Transverse colon (tissue), 4 donors: ENCODE results near the gene GNAL. TPM values are rescaled to one million over a fixed set of nuclear protein-coding genes. Genes with fewer than 3 reads are reported as not detected.

Source experiments
- DNase-seq: peaks from one replicate; pipeline ENCODE4 v3.0.0-alpha.2; 2019
- H3K27ac ChIP-seq, 4 donors: fragments of 200-600 bp; sonication (generic); 2 replicates each; pipeline ENCODE4 v1.5.1; 2016 to 2018; ENCODE audit warnings: inconsistent platforms in 4 of 4
- H3K27me3 ChIP-seq: fragments of 200-600 bp; sonication (generic); 2 replicates; pipeline ENCODE4 v1.5.1; 2017; ENCODE audit warnings: inconsistent platforms
- H3K36me3 ChIP-seq, 4 donors: fragments of 200-600 bp; sonication (generic); 2 replicates each; pipeline ENCODE4 v1.5.1; 2017 to 2019; ENCODE audit warnings: inconsistent platforms in 4 of 4
- H3K4me1 ChIP-seq, 4 donors: fragments of 200-600 bp; sonication (generic); 2 replicates each; pipeline ENCODE4 v1.5.1; 2017 to 2020; ENCODE audit warnings: inconsistent platforms in 4 of 4
- H3K4me3 ChIP-seq, 4 donors: fragments of 200-600 bp; sonication (generic); 1 replicate in 1 of 4; 2 replicates in 3 of 4; pipeline versions ENCODE4 v1.5.1 to v1.6.1; 2017 to 2019; ENCODE audit warnings: inconsistent platforms in 4 of 4
- H3K9me3 ChIP-seq, 2 donors: fragments of 200-600 bp; sonication (generic); 2 replicates each; pipeline ENCODE4 v1.5.1; 2017 to 2019; ENCODE audit warnings: inconsistent platforms in 2 of 2
- EP300 ChIP-seq: sonication (generic); formaldehyde crosslinking; IDR thresholded peaks from one replicate; pipeline ENCODE4 v1.6.1; 2017; ENCODE audit warnings: antibody characterized with exemption, low read depth
- POLR2A ChIP-seq: fragments of 450-650 bp; IDR thresholded peaks from one replicate; pipeline ENCODE4 v1.6.1; 2016; ENCODE audit warnings: antibody characterized with exemption, mild to moderate bottlenecking, moderate library complexity
- POLR2AphosphoS5 ChIP-seq, 3 donors: sonication (generic); formaldehyde crosslinking; IDR thresholded peaks; one replicate each; pipeline ENCODE4 v1.6.1; 2016; ENCODE audit warnings: antibody characterized with exemption in 3 of 3
- WGBS, 2 donors: methylation state at CpG; one replicate each; pipeline ENCODE4 v1.1.5; 2018; ENCODE audit warnings: low coverage in 1 of 2; 5-methylcytosine and 5-hydroxymethylcytosine counted together
- in situ Hi-C, 4 donors: fragments of 200-750 bp; cut with MboI; loops; one replicate each; pipeline versions ENCODE4 v1.15.0 to v1.15.1; 2017; ENCODE audit warnings: low sequenced_read_pairs in 3 of 4, low pct_ligation_motif_present in 1 of 4, low pct_unique_long_range_greater_than_20kb in 1 of 4
- intact Hi-C: fragments of 100-400 bp; cut with DNase I; formaldehyde crosslinking; loops from one replicate; pipeline ENCODE4 v1.15.1; 2023; ENCODE audit warnings: low total_unique reads
- total RNA-seq, 4 donors: library from RNA; depleted of rRNA; stranded (reverse); fragments of >200 nt; gene quantifications; one replicate each; pipeline ENCODE4 v1.1.0, GENCODE V29; 2016
- TF ChIP-seq, protein P1 (sequence below), 5 experiments: fragments of 200-600 bp in 3 of 5; fragments of 450-650 bp in 2 of 5; sonication (generic) in 3 of 5; IDR thresholded peaks; 1 replicate in 2 of 5; 2 replicates in 3 of 5; pipeline ENCODE4 v1.5.1; 2016 to 2017; ENCODE audit warnings: antibody characterized with exemption in 5 of 5, inconsistent platforms in 3 of 5, mild to moderate bottlenecking in 2 of 5, moderate library complexity in 1 of 5

The GNAL gene
- total RNA-seq, 4 donors from 2014 or later: 2.9 to 7.4 (median 7.2) TPM

DNA sequence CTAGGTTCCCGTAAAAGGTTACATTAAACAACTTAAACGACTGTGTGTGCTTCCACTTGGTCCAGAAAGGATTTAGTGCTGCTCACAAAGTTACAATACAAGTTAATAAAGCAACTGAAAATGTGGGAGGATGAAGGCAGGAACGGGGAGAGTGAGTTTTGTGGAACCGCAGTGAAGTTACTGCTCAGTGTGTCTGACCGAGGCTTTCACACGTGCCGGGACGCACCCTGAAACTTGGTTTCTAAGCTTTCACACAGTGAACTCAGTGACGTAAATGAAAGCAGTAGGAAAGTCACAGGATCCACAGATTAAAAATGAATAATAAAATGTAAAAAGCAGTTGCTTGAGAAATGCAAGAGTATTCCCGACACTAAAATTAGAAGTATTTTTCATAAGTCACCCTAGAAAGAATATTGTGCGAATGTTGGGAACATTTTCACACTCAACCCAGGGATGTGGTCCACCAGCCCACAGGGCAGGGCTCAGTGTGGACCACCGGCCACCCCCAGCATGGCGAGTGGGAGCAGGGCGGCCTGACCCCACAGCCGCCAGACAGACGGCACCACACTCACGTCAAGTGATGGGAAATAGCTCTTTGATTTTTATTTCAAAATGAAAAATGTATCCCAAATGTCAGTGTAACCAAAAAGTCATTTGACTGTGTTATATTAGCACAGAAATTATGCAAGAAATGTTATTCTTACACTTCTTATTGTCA lies 129.6 kb downstream of the GNAL start:
- 73 to 79% methylated on average over 17 of the region's 17 CpGs for WGBS, 2 donors
- Histone ChIP-seq H3K4me3 (no peak overlapping the region), H3K27me3 (no peaks in the 10 kb centered on the region), H3K36me3 (no peaks in the 10 kb centered on the region), H3K9me3 (no peaks in the 10 kb centered on the region), H3K4me1 (no peaks in the 10 kb centered on the region), H3K27ac (no peak overlapping the region)
- in situ Hi-C loops: no loop called here
- intact Hi-C loops: no loop called here
- no peak for DNase-seq
- TF ChIP-seq, protein P1, sequence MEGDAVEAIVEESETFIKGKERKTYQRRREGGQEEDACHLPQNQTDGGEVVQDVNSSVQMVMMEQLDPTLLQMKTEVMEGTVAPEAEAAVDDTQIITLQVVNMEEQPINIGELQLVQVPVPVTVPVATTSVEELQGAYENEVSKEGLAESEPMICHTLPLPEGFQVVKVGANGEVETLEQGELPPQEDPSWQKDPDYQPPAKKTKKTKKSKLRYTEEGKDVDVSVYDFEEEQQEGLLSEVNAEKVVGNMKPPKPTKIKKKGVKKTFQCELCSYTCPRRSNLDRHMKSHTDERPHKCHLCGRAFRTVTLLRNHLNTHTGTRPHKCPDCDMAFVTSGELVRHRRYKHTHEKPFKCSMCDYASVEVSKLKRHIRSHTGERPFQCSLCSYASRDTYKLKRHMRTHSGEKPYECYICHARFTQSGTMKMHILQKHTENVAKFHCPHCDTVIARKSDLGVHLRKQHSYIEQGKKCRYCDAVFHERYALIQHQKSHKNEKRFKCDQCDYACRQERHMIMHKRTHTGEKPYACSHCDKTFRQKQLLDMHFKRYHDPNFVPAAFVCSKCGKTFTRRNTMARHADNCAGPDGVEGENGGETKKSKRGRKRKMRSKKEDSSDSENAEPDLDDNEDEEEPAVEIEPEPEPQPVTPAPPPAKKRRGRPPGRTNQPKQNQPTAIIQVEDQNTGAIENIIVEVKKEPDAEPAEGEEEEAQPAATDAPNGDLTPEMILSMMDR (IDR thresholded peaks at IDR 0.05): no peak
- TF ChIP-seq POLR2A (no peak), EP300 (no peak), POLR2AphosphoS5 (IDR thresholded peaks at IDR 0.05) (no peak)

DNA sequence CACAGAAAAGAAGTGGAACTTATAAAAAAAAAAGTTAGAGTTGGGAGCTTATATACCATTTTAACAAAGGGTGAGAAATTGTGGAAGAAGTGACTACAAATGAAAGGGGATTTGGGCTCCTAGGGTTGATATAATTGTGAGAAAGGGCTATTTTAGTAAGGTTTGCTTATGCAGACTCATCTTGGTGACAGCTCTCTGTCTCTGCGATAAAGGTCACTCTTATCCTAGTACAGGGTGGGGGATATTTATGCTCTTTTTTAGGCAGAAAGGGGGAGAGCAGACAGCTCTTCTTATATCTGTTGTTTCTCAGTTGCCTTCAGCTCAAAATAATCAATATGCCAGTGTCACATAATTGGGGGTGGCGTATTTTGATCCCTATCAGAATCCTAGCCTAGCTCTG lies 130.9 kb downstream of the GNAL start:
- TF ChIP-seq EP300 (no peak), POLR2A (no peak), POLR2AphosphoS5 (IDR thresholded peaks at IDR 0.05) (no peak)
- TF ChIP-seq, protein P1 (IDR thresholded peaks at IDR 0.05): no peak
- intact Hi-C loops: no loop called here
- H3K36me3 ChIP-seq: no peaks in the 10 kb centered on the region
- WGBS, 2 donors: 68 to 90% methylated on average over 2 of the region's 2 CpGs
- H3K4me3 ChIP-seq: no peak overlapping the region
- in situ Hi-C loops: no loop called here
- no peaks in the 10 kb centered on the region for H3K27me3 ChIP-seq
- no peak overlapping the region for H3K27ac ChIP-seq
- no peaks in the 10 kb centered on the region for H3K4me1 ChIP-seq
- no peak for DNase-seq
- H3K9me3 ChIP-seq: no peaks in the 10 kb centered on the region

DNA sequence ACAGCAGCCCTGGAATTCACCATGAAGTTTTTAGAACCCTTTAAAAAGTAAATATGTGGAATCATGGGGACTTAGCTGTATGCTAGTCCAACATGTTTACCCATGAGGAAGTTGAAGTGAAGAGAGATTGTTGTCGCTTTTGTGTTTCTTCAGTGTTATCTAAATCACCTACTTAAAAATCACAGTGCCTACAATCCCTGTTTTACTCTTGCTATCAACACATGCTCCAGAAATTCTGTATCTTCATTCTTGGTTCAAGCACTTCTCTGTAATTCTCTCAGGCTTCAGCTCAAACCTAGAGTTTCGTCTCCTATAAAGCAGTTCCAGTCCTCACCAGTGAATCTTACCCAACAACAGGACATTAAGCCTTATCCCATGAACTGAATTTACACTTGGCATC lies 131.6 kb downstream of the GNAL start:
- no peak for DNase-seq
- intact Hi-C loops (no loop called here), in situ Hi-C loops (no loop called here)
- Histone ChIP-seq H3K36me3 (no peaks in the 10 kb centered on the region), H3K4me3 (no peak overlapping the region), H3K4me1 (no peaks in the 10 kb centered on the region), H3K27me3 (no peaks in the 10 kb centered on the region), H3K9me3 (no peaks in the 10 kb centered on the region), H3K27ac (no peak overlapping the region)
- TF ChIP-seq POLR2AphosphoS5 (IDR thresholded peaks at IDR 0.05) (no peak), POLR2A (no peak), EP300 (no peak)
- TF ChIP-seq, protein P1 (IDR thresholded peaks at IDR 0.05): no peak
- 65 to 100% methylated on average over 1 to 2 of the region's 2 CpGs for WGBS, 2 donors

DNA sequence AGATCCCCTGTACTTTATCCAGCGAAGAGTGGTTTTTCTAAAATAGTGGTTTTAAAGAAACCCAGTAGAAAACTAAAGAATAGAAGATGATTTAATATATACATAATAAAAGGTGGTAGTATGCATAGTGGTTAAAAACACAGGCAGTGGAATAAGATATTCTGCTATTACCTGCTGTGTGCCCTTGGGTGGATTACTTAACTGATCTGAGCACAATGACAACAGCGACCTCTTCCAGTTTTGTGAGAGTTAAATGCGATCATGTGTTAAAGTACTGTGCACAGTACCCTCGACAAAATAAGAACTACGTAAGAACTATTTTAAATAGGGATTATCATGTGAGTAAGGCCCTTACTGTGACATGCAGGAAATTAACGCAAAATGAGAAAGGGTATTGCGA lies 132.1 kb downstream of the GNAL start:
- no peak overlapping the region for H3K27ac ChIP-seq
- no peaks in the 10 kb centered on the region for H3K27me3 ChIP-seq
- no peaks in the 10 kb centered on the region for H3K9me3 ChIP-seq
- H3K4me3 ChIP-seq: no peak overlapping the region
- H3K36me3 ChIP-seq: no peaks in the 10 kb centered on the region
- intact Hi-C loops: no loop called here
- TF ChIP-seq, protein P1 (IDR thresholded peaks at IDR 0.05): no peak
- TF ChIP-seq POLR2AphosphoS5 (IDR thresholded peaks at IDR 0.05) (no peak), POLR2A (no peak), EP300 (no peak)
- WGBS, 2 donors: 87 to 89% methylated on average over 7 of the region's 7 CpGs
- no peak for DNase-seq
- H3K4me1 ChIP-seq: no peaks in the 10 kb centered on the region
- in situ Hi-C loops: no loop called here
